GM12864 (cell line): Measurements from ENCODE around the gene HOXA11.

ENCODE experiments used
- DNase-seq: peaks from one replicate; pipeline ENCODE4 v3.0.0-alpha.2; 2011; ENCODE audit warnings: low read depth
- H3K4me3 ChIP-seq: 2 replicates; pipeline ENCODE4 v1.5.1; 2011; ENCODE audit warnings: mild to moderate bottlenecking, low read depth, low read length, control low read depth
- CTCF ChIP-seq: IDR thresholded peaks from 2 replicates; pipeline ENCODE4 v1.5.1; 2011; ENCODE audit warnings: low read depth, mild to moderate bottlenecking, moderate library complexity, low read length, control low read depth, inconsistent platforms; ENCODE audit errors: missing control alignments

Gene HOXA11

GRCh38 chr7:27139334-27140125 lies 45.5 kb downstream of the HOXA11 start:
- no peak for TF ChIP-seq CTCF
- no peak for DNase-seq
- no peak overlapping the region for H3K4me3 ChIP-seq

DNA sequence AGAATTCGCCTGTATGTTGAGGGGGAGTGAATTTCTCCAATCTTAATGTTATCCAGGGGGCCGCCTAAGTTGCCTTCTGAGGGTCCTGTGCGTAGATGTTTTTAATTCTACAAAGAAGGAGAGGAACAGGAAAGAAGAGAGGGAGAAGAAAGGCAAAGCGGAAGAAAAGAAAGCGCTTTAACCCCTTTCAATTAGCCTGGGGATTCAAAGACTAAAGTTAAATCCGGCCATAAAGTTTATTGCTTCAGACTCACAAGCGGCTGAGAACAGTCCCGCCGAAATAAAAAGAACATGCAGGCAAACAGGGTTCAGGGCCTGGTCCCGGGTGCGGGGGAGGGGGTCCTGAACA lies 46.1 kb downstream of the HOXA11 start:
- no peak for TF ChIP-seq CTCF
- DNase-seq = no peak
- H3K4me3 ChIP-seq = no peak overlapping the region

DNA sequence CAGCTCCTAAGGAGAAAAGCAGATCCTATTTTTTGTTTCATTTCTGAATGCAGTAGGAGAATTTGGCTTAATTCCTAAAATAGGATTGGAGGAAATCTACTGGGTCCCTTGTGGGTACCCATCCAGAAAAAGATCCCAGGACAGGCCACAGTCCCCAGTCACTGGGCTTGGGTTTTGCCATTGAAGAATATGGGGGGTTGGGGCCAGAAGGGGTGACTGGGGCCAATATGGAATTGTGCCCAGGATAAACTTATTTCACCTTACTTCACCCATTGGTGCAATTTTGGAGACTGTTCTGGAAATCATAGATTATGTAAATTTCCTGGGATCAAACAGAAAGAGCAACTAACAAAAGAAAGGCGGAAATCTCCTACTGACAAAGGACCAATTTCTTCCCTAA lies 46.6 kb downstream of the HOXA11 start:
- no peak for DNase-seq
- H3K4me3 ChIP-seq = no peak overlapping the region
- no peak for TF ChIP-seq CTCF

- DNase-seq = no peak
- no peak overlapping the region for H3K4me3 ChIP-seq
- no peak for TF ChIP-seq CTCF
Observed at GRCh38 chr7:27137640-27138315, 47.3 kb downstream of the HOXA11 start.

DNA sequence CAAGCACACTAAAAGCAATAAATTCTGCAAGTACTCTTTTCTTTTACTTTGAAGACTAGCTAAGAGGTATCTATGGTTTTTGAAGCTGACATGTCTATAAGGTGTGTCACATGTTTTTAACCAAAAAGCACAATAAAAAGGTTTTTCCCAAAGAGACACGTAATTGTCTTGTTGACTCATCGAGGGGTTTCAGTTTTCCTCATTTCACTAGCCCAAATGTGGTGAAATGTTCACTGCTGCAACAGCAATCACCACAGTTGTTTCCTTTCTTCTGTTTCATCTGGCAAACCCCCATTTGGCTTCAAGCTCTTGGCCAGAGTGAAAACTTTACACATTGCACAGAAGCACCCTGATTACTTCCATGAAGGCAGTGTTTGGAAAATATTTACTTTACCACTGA lies 50.6 kb downstream of the HOXA11 start:
- H3K4me3 ChIP-seq = no peak overlapping the region
- no peak for DNase-seq
- no peak for TF ChIP-seq CTCF

GRCh38 chr7:27133409-27134231 lies 51.4 kb downstream of the HOXA11 start:
- DNase-seq = no peak
- no peak for TF ChIP-seq CTCF
- no peak overlapping the region for H3K4me3 ChIP-seq
